Transverse colon (tissue), 4 donors: ENCODE results near the gene HECW1. TPM values are rescaled to one million over a fixed set of nuclear protein-coding genes. Genes with fewer than 3 reads are reported as not detected.

Source experiments
- DNase-seq: peaks from one replicate; pipeline ENCODE4 v3.0.0-alpha.2; 2019
- H3K27ac ChIP-seq, 4 donors: fragments of 200-600 bp; sonication (generic); 2 replicates each; pipeline ENCODE4 v1.5.1; 2016 to 2018; ENCODE audit warnings: inconsistent platforms in 4 of 4
- H3K27me3 ChIP-seq: fragments of 200-600 bp; sonication (generic); 2 replicates; pipeline ENCODE4 v1.5.1; 2017; ENCODE audit warnings: inconsistent platforms
- H3K36me3 ChIP-seq, 4 donors: fragments of 200-600 bp; sonication (generic); 2 replicates each; pipeline ENCODE4 v1.5.1; 2017 to 2019; ENCODE audit warnings: inconsistent platforms in 4 of 4
- H3K4me1 ChIP-seq, 4 donors: fragments of 200-600 bp; sonication (generic); 2 replicates each; pipeline ENCODE4 v1.5.1; 2017 to 2020; ENCODE audit warnings: inconsistent platforms in 4 of 4
- H3K4me3 ChIP-seq, 4 donors: fragments of 200-600 bp; sonication (generic); 1 replicate in 1 of 4; 2 replicates in 3 of 4; pipeline versions ENCODE4 v1.5.1 to v1.6.1; 2017 to 2019; ENCODE audit warnings: inconsistent platforms in 4 of 4
- H3K9me3 ChIP-seq, 2 donors: fragments of 200-600 bp; sonication (generic); 2 replicates each; pipeline ENCODE4 v1.5.1; 2017 to 2019; ENCODE audit warnings: inconsistent platforms in 2 of 2
- EP300 ChIP-seq: sonication (generic); formaldehyde crosslinking; IDR thresholded peaks from one replicate; pipeline ENCODE4 v1.6.1; 2017; ENCODE audit warnings: antibody characterized with exemption, low read depth
- POLR2A ChIP-seq: fragments of 450-650 bp; IDR thresholded peaks from one replicate; pipeline ENCODE4 v1.6.1; 2016; ENCODE audit warnings: antibody characterized with exemption, mild to moderate bottlenecking, moderate library complexity
- POLR2AphosphoS5 ChIP-seq, 3 donors: sonication (generic); formaldehyde crosslinking; IDR thresholded peaks; one replicate each; pipeline ENCODE4 v1.6.1; 2016; ENCODE audit warnings: antibody characterized with exemption in 3 of 3
- WGBS, 2 donors: methylation state at CpG; one replicate each; pipeline ENCODE4 v1.1.5; 2018; ENCODE audit warnings: low coverage in 1 of 2; 5-methylcytosine and 5-hydroxymethylcytosine counted together
- in situ Hi-C, 4 donors: fragments of 200-750 bp; cut with MboI; loops; one replicate each; pipeline versions ENCODE4 v1.15.0 to v1.15.1; 2017; ENCODE audit warnings: low sequenced_read_pairs in 3 of 4, low pct_ligation_motif_present in 1 of 4, low pct_unique_long_range_greater_than_20kb in 1 of 4
- intact Hi-C: fragments of 100-400 bp; cut with DNase I; formaldehyde crosslinking; loops from one replicate; pipeline ENCODE4 v1.15.1; 2023; ENCODE audit warnings: low total_unique reads
- total RNA-seq, 4 donors: library from RNA; depleted of rRNA; stranded (reverse); fragments of >200 nt; gene quantifications; one replicate each; pipeline ENCODE4 v1.1.0, GENCODE V29; 2016
- TF ChIP-seq, protein P1 (sequence below), 5 experiments: fragments of 200-600 bp in 3 of 5; fragments of 450-650 bp in 2 of 5; sonication (generic) in 3 of 5; IDR thresholded peaks; 1 replicate in 2 of 5; 2 replicates in 3 of 5; pipeline ENCODE4 v1.5.1; 2016 to 2017; ENCODE audit warnings: antibody characterized with exemption in 5 of 5, inconsistent platforms in 3 of 5, mild to moderate bottlenecking in 2 of 5, moderate library complexity in 1 of 5

The HECW1 gene
- total RNA-seq, 4 donors from 2014 or later: 1.1 to 1.4 TPM; not detected in 2

DNA sequence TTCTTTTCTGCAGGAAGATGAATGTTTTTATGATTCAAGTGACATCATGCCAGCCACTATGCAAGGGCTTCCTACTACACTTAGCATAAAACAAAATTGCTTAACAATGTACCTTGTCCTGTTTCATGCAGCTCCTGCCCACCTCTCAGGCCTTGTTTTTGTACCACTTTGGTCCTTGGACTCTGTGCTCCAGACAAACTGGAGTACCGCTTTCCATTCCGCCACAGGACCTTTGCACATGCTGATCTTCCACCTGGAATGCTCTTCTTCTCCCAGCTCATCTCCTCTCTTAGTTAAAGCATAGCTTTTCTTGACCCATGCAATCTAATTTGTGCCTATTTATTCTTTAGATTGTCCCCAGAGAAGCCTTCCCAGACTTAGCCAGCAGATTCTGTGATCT is 393.0 kb downstream of the HECW1 start:
- H3K9me3 ChIP-seq: no peaks in the 10 kb centered on the region
- H3K36me3 ChIP-seq: no peaks in the 10 kb centered on the region
- H3K4me3 ChIP-seq: no peak overlapping the region
- no peaks in the 10 kb centered on the region for H3K4me1 ChIP-seq
- 99 to 100% methylated on average over 2 of the region's 2 CpGs for WGBS, 2 donors
- no peak for DNase-seq
- intact Hi-C loops: no loop called here
- no peak overlapping the region for H3K27ac ChIP-seq
- in situ Hi-C loops: no loop called here
- no peak for TF ChIP-seq POLR2A
- H3K27me3 ChIP-seq: no peaks in the 10 kb centered on the region

DNA sequence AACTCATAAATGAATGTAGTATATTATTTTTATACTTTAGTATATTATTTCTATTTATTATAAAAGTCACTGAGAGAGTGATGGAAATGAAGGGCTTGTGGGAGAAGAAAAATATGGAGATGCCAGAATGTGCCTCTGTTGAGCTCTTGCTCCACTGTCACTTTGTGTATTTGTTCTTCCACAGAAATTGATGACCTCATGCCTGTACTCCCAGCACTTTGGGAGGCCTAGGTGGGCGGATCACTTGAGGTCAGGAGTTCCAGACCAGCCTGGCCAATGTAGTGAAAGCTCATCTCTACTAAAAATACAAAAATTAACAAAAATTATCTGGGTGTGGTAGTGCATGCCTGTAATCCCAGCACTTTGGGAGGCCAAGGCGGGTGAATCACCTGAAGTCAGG is 394.0 kb downstream of the HECW1 start:
- Histone ChIP-seq H3K9me3 (no peaks in the 10 kb centered on the region), H3K27ac (no peak overlapping the region), H3K4me1 (no peaks in the 10 kb centered on the region), H3K27me3 (no peaks in the 10 kb centered on the region), H3K4me3 (no peak overlapping the region), H3K36me3 (no peaks in the 10 kb centered on the region)
- WGBS, 2 donors: 93 to 100% methylated on average over 1 to 2 of the region's 2 CpGs
- in situ Hi-C loops (no loop called here), intact Hi-C loops (no loop called here)
- no peak for DNase-seq
- TF ChIP-seq EP300: no peak
- TF ChIP-seq POLR2A: no peak
- TF ChIP-seq, protein P1, sequence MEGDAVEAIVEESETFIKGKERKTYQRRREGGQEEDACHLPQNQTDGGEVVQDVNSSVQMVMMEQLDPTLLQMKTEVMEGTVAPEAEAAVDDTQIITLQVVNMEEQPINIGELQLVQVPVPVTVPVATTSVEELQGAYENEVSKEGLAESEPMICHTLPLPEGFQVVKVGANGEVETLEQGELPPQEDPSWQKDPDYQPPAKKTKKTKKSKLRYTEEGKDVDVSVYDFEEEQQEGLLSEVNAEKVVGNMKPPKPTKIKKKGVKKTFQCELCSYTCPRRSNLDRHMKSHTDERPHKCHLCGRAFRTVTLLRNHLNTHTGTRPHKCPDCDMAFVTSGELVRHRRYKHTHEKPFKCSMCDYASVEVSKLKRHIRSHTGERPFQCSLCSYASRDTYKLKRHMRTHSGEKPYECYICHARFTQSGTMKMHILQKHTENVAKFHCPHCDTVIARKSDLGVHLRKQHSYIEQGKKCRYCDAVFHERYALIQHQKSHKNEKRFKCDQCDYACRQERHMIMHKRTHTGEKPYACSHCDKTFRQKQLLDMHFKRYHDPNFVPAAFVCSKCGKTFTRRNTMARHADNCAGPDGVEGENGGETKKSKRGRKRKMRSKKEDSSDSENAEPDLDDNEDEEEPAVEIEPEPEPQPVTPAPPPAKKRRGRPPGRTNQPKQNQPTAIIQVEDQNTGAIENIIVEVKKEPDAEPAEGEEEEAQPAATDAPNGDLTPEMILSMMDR (IDR thresholded peaks at IDR 0.05): no peak
- no peak for TF ChIP-seq POLR2AphosphoS5 (IDR thresholded peaks at IDR 0.05)

DNA sequence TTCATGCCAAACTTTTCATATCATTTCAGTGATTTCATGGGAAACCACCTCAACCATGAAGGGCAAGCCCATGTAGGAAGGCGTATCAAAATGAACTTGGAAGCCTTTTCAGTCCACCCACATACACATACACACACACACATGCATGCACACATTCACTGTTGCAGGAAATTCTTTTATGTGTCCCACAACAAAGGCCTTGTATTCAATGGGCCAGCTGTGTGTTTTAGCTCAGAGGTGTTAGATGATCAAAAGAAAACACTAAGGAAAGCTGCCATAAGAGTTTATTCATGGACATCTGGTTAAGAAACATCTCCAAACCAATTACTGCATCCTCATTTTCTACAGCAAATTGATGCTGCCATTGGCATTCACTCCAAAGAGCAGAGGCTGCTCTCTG is 396.0 kb downstream of the HECW1 start:
- intact Hi-C loops: no loop called here
- WGBS, 2 donors: 38 to 60% methylated on average over 1 of the region's 1 CpG
- in situ Hi-C loops: no loop called here
- DNase-seq: no peak
- Histone ChIP-seq H3K4me1 (no peaks in the 10 kb centered on the region), H3K27ac (no peak overlapping the region), H3K27me3 (peaks cover 3% of the 10 kb centered on the region), H3K9me3 (no peaks in the 10 kb centered on the region), H3K36me3 (no peaks in the 10 kb centered on the region), H3K4me3 (no peak overlapping the region)
- TF ChIP-seq, protein P1 (IDR thresholded peaks at IDR 0.05): no peak
- TF ChIP-seq POLR2AphosphoS5 (IDR thresholded peaks at IDR 0.05) (no peak), EP300 (no peak), POLR2A (no peak)

DNA sequence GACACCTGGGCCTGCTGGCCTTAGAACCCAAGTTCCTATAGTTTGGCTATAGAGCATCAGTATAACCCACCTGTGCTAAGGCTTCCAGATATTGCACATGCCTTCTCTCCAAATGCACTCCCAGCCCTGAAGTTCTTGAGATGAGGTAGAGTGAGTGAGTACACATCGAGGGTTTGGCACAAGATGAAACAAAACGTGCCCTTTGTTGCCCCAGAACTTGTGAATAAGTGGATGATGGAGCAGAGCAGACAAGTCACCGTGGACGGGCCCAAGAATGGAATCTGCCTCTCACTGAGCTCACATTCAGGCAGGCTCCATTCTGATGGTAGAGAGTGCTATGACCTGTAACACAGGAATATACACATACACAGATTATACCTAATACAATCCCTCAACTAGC is 397.5 kb downstream of the HECW1 start:
- no peak for DNase-seq
- TF ChIP-seq, protein P1 (IDR thresholded peaks at IDR 0.05): no peak
- no peak for TF ChIP-seq POLR2AphosphoS5 (IDR thresholded peaks at IDR 0.05)
- TF ChIP-seq POLR2A: no peak
- 80 to 83% methylated on average over 4 of the region's 4 CpGs for WGBS, 2 donors
- Histone ChIP-seq H3K4me1 (no peaks in the 10 kb centered on the region), H3K36me3 (no peaks in the 10 kb centered on the region), H3K4me3 (no peak overlapping the region), H3K9me3 (no peaks in the 10 kb centered on the region), H3K27ac (no peak overlapping the region), H3K27me3 (peaks cover 3% of the 10 kb centered on the region)
- in situ Hi-C loops (no loop called here), intact Hi-C loops (no loop called here)

DNA sequence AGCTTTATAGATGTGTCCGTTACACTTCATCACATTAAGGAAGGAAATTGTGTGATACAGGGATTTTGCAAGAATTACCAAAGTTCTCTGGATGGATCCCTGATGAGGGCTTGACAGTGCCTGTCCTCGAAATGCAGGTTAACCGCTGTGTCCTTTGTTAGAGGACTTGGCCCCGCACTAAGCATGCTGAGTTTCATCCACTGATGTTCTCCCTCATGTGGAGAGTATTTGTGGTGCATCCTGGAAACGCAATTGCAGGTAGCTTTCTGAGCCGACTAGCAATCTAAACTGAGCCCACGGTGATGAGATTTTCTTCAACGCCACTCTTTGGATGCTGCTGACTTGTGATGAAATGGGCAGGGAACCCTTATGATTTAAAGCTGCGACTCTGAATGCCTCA is 398.6 kb downstream of the HECW1 start:
- 79 to 80% methylated on average over 2 to 9 of the region's 9 CpGs for WGBS, 2 donors

More for the DNA sequence above, 398.6 kb downstream of the HECW1 start:
- TF ChIP-seq, protein P1 (IDR thresholded peaks at IDR 0.05): no peak
- TF ChIP-seq POLR2A (no peak), EP300 (no peak)
- intact Hi-C loops (no loop called here), in situ Hi-C loops (no loop called here)
- Histone ChIP-seq H3K36me3 (no peaks in the 10 kb centered on the region), H3K27me3 (peaks cover 3% of the 10 kb centered on the region), H3K4me3 (no peak overlapping the region), H3K4me1 (no peaks in the 10 kb centered on the region), H3K9me3 (no peaks in the 10 kb centered on the region), H3K27ac (no peak overlapping the region)
- DNase-seq: no peak
